GM19099 (cell line): Measurements from ENCODE around the gene DDX52.

Experiments used
- POLR2A ChIP-seq: IDR thresholded peaks from 3 replicates; pipeline ENCODE4 v1.6.1; 2011; ENCODE audit warnings: low read depth; ENCODE audit not compliant: insufficient read length; ENCODE audit errors: extremely low read depth

DDX52 gene

DNA sequence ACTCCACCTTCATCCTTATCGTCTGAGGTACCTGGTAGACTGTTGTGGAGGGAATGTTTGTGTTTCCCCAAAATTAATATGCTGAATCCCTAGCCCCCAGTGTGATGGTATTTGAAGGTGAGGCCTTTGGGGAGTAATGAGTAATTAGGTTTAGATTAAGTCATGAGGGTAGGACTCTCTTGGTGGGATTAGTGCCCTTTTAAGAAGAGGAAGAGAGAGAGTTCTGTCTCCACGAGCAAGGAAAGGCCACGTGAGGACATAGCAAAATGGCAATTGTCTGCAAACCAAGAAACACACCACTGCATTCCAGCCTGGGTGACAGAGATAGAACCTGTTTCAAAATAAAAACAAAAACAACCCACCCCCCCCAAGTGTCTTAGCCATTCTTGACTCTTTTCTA is 21.0 kb upstream of the DDX52 start:
- TF ChIP-seq POLR2A: no peak

- TF ChIP-seq POLR2A: no peak
These were observed 19.1 kb upstream of the DDX52 start for GRCh38 chr17:37662353-37662752.

GRCh38 chr17:37661400-37662014 is 18.3 kb upstream of the DDX52 start:
- no peak for TF ChIP-seq POLR2A

DNA sequence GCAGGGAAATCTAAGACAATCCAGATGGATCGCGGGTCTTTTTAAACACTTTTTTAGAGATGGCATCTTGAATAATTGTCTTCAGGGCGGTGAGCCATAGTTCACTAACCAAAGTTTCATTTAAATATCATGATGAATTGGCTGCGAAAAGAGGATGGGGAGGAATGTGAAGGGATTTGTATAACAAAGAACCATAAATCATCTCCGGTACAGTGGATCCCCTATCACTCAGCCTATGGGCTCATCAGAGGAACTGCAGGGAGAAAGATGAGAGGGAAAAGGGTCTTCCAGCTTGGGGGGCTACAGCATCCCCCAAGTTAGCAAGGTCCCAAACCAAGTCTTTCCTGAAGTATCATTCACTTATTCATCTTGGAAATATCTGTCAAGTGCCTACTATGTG is 16.7 kb upstream of the DDX52 start:
- no peak for TF ChIP-seq POLR2A

DNA sequence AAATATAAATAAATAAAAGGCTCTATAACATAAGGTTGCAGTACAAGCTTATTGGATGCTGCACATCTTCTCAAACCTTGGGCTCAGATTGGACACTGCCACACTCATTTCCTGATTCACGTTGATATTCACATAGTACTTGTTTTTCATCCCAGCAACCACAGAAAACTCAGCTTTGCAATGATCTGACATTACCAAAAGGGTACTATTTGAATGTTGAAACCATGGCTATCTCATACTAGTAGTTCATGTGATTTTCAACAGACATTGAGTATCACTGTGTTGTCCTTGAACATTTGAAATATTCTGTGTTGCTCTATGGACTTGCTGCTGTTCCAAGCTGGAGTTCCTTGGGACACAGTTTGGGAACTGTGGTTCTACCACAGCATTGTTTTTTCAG is 14.0 kb upstream of the DDX52 start:
- no peak for TF ChIP-seq POLR2A

GRCh38 chr17:37651849-37652248 is 8.6 kb upstream of the DDX52 start:
- TF ChIP-seq POLR2A: no peak

DNA sequence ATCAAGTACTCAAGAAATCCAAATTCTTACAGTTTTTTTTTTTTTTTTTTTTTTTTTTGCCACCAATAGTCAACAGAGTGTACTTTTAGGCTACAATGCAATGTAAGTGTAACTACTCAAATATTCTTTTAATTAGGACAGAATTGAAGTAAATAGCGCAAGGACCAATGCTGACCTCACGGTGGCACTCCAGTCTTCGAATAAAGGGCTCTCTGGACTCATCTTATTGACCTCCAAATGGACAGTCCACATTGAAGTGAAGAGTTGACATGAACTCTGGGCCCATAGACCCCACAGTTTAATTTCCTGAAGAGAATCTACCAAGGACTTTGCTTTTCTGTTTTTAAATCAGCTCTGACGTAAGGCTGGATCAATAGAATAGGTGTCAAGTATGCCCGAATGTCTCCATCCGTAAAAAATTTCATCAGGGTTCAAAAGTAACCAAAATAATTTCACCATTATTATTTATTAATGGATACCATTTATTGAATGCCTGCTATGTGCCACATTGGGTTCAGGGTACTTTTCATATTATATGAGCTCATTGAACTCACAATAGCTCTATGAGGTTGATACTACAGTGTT is 7.3 kb upstream of the DDX52 start:
- TF ChIP-seq POLR2A: no peak

GRCh38 chr17:37648555-37648954 is 5.3 kb upstream of the DDX52 start:
- no peak for TF ChIP-seq POLR2A

- TF ChIP-seq POLR2A: no peak
These were observed 4.6 kb upstream of the DDX52 start for GRCh38 chr17:37647856-37648255.

DNA sequence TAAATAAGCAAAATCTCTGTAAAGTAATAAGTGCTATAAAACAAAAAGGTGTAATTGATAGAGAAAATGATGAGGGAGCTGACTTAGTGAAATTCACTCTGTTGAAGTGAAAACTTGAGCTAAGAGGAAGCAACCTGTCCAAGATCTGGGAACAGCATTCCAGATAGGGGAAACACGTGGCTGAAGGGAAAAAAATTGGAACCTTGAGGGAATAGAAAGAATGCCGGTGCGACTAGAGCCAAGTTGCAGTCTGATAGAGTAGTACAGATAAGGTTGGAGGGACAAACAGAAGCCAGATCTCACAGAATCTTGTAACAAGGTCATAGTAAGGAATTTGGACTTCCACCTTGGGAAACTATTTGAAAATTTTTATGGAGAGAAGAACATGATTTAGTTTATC is 623 bp upstream of the DDX52 start:
- TF ChIP-seq POLR2A: no peak

DNA sequence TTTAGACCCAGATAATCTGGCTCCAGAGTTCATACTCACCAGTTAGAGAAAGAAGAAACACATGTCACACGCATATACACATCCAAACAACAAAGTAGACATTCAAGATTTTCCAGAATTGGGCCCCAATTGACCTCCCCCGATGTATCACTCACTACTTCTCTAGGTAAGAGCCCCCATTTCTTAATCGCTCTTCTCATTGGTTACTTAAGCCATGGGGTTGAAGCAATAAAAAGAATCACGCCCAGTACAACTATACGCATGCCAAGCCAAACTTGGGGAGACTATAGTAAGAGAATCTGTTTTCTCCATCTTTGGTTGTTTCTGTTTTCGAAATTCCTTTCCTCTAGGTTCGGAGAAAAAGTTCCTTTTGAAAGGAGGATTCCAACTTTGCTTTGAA is 565 bp downstream of the DDX52 start:
- TF ChIP-seq POLR2A: no peak

DNA sequence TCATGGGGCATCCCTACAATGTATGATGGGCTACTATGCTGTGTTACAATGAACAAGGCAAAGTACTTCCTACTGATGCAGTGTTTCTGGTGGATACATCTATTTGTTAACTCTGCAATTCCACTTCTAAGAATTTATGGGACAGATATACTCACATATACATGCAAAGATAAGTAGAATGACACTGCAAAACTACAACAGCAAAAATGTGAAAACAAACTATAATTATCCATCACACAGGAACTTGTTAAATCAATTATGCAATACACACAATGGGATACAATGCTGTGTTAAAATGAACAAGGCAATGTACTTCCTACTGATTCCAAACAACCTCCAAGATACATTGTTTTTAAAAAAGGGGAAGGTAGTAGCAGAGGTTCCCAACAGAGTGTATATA is 3.2 kb downstream of the DDX52 start:
- no peak for TF ChIP-seq POLR2A

DNA sequence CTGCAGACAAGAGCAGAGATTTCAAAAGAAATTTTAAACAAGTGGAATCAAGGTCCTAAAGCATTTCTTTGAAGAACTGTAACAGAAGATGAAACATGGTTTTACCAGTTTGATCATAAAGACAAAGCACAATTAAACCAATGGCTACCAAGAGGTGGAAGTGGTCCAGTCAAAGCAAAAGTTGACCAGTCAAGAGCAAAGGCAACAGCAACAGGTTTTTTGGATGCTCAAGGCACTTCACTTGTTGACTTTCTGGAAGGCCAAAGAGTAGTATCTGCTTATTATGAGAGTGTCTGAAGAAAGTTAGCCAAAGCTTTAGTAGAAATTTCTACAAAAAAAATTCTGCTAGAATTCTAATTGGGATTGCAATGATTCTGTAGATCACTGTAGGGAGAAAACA is 5.3 kb downstream of the DDX52 start:
- TF ChIP-seq POLR2A: no peak

GRCh38 chr17:37614823-37615222 is 28.4 kb downstream of the DDX52 start:
- no peak for TF ChIP-seq POLR2A

DNA sequence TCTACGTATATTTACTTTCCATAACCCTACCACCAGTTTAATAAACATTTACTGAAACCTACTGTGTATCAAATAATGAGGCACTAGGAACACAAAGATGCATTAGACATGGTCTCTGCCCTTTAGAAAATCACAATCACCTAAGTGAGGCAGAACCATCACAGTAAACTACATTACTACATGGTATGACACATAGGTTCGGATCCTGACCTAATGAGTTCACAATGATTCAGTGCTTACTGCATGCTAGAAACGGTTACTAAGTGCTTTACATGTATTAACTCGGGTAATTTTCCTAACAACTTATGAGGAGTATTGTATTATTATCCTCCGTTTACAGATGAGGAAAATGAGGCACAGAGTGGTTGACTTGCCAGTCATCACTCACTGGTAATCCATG is 28.9 kb downstream of the DDX52 start:
- TF ChIP-seq POLR2A: no peak

DNA sequence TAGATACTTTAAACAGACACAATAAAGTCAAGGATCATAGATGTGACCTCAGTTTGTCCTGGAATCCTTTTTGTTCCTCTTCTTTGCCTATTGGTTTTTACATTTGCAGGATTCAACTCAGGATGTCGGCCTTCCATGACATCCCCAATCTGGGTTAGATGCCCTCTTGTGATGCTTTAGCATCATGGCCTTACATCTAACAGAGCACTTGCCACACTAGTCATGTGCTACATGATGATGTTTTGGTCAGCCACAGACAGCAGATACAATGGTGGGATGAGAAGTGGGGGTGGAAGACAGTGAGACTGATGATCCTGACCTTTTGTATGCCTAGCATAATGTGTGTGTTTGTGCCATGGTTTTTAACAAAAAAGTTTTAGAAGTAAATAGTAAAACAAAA is 32.3 kb downstream of the DDX52 start:
- TF ChIP-seq POLR2A: no peak
